Measurements from ENCODE around the gene SLC7A10.

SLC7A10 gene

DNA sequence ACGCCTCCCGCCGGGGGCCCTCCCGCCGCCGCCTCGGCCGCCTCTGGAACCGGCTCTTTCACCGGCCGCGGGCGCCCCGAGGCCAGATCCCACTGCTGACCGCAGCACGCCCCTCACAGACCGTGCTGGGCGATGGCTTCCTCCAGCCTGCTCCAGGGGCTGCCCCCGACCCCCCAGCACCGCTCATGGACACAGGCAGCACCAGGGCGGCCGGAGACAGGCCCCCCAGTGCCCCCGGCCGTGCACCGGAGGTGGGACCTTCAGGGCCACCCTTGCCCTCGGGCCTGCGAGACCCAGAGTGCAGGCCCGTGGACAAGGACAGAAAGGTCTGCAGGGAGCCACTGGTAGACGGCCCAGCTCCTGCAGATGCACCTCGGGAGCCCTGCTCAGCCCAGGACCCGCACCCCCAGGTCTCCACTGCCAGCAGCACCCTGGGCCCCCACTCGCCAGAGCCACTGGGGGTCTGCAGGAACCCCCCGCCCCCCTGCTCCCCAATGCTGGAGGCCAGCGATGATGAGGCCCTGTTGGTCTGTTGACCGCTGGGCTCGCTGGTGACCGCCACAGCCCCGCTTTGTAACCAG lies 18.5 kb downstream of the SLC7A10 start:
- no peak overlapping the region for H3K4me3 ChIP-seq (ENCODE audit: control insufficient read depth, low read depth, low read length)
- DNase-seq (ENCODE audit: low read depth): no peak
- no peak for TF ChIP-seq CTCF (conservative IDR thresholded peaks at IDR 0.05; ENCODE audit: control insufficient read depth, insufficient read depth, low read depth, low read length)

- no peak for TF ChIP-seq CTCF (conservative IDR thresholded peaks at IDR 0.05; ENCODE audit: control insufficient read depth, insufficient read depth, low read depth, low read length)
- no peak for DNase-seq (ENCODE audit: low read depth)
- H3K4me3 ChIP-seq (ENCODE audit: control insufficient read depth, low read depth, low read length): no peak overlapping the region
These were observed 19.2 kb downstream of the SLC7A10 start for GRCh38 chr19:33206261-33207039.

- TF ChIP-seq CTCF (conservative IDR thresholded peaks at IDR 0.05; ENCODE audit: control insufficient read depth, insufficient read depth, low read depth, low read length): no peak
- H3K4me3 ChIP-seq (ENCODE audit: control insufficient read depth, low read depth, low read length): no peak overlapping the region
- no peak for DNase-seq (ENCODE audit: low read depth)
These were observed 20.0 kb downstream of the SLC7A10 start for GRCh38 chr19:33205531-33206260.

- TF ChIP-seq CTCF (conservative IDR thresholded peaks at IDR 0.05; ENCODE audit: control insufficient read depth, insufficient read depth, low read depth, low read length): no peak
- DNase-seq (ENCODE audit: low read depth): no peak
- no peak overlapping the region for H3K4me3 ChIP-seq (ENCODE audit: control insufficient read depth, low read depth, low read length)
These were observed 20.5 kb downstream of the SLC7A10 start for GRCh38 chr19:33205110-33205509.

- no peak for DNase-seq (ENCODE audit: low read depth)
- TF ChIP-seq CTCF (conservative IDR thresholded peaks at IDR 0.05; ENCODE audit: control insufficient read depth, insufficient read depth, low read depth, low read length): no peak
- H3K4me3 ChIP-seq (ENCODE audit: control insufficient read depth, low read depth, low read length): no peak overlapping the region
These were observed 21.3 kb downstream of the SLC7A10 start for GRCh38 chr19:33204136-33204973.

DNA sequence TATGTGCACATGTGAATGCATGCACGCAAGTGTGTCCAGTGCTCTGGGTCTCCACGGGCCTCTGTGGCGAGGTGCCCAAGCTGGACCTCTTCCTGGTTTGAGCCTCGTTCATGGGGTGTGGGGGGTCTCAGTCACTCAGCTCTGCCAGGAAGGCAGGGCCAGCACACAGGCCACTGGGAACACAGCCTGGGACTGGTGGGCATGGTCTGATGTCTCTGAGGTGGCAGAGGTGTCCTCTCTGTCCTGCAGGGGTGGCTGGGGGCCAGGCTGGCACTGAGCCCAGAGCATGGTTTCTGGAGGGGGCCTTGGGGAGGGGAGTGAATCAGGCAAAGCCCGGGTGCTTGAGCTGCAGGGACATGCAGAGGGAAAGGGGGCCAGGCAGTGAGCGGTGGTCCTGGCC lies 22.1 kb downstream of the SLC7A10 start:
- no peak overlapping the region for H3K4me3 ChIP-seq (ENCODE audit: control insufficient read depth, low read depth, low read length)
- TF ChIP-seq CTCF (conservative IDR thresholded peaks at IDR 0.05; ENCODE audit: control insufficient read depth, insufficient read depth, low read depth, low read length): no peak
- DNase-seq (ENCODE audit: low read depth): no peak

All from fibroblast of mammary gland (primary cell).